Fibroblast of pulmonary artery (primary cell): Measurements from ENCODE around the gene BET1.

ENCODE experiments used
- DNase-seq: peaks from one replicate; pipeline ENCODE4 v3.0.0-alpha.2; 2010; ENCODE audit warnings: low read depth
- H3K4me3 ChIP-seq: replicated peaks from 2 replicates; pipeline ENCODE4 v1.5.1; 2011; ENCODE audit warnings: low read depth, mild to moderate bottlenecking, control low read depth, low read length, moderate library complexity
- CTCF ChIP-seq: IDR thresholded peaks from 2 replicates; pipeline ENCODE4 v1.5.1; 2011; ENCODE audit warnings: mild to moderate bottlenecking, control low read depth, low read length, inconsistent platforms; ENCODE audit errors: missing control alignments

BET1 gene

GRCh38 chr7:94001396-94001795 lies 2.8 kb downstream of the BET1 start:
- no peak overlapping the region for H3K4me3 ChIP-seq
- TF ChIP-seq CTCF: no peak
- no peak for DNase-seq

- no peak overlapping the region for H3K4me3 ChIP-seq
- no peak for TF ChIP-seq CTCF
- no peak for DNase-seq
Measured at GRCh38 chr7:93997868-93998267, 6.3 kb downstream of the BET1 start.

- no peak for DNase-seq
- no peak for TF ChIP-seq CTCF
- no peak overlapping the region for H3K4me3 ChIP-seq
Measured at GRCh38 chr7:93992421-93993110, 11.6 kb downstream of the BET1 start.

GRCh38 chr7:93987297-93987696 lies 16.9 kb downstream of the BET1 start:
- H3K4me3 ChIP-seq: no peak overlapping the region
- no peak for DNase-seq
- TF ChIP-seq CTCF: no peak

GRCh38 chr7:93985101-93985500 lies 19.1 kb downstream of the BET1 start:
- H3K4me3 ChIP-seq: no peak overlapping the region
- DNase-seq: no peak

GRCh38 chr7:93984024-93984423 lies 20.1 kb downstream of the BET1 start:
- TF ChIP-seq CTCF: no peak
- H3K4me3 ChIP-seq: no peak overlapping the region
- DNase-seq: no peak

More at GRCh38 chr7:93985101-93985500, 19.1 kb downstream of the BET1 start:
- TF ChIP-seq CTCF: no peak

- no peak for TF ChIP-seq CTCF
- DNase-seq: peak; percentile 24
- H3K4me3 ChIP-seq: no peak overlapping the region
Measured at GRCh38 chr7:93981480-93981874, 22.7 kb downstream of the BET1 start.
